ENCODE results near the gene ARSB. TPM values are rescaled to one million over a fixed set of nuclear protein-coding genes. Genes with fewer than 3 reads are reported as not detected.

Gene ARSB
- total RNA-seq, 1 donor from 2014 or later, result 14.6 TPM

DNA sequence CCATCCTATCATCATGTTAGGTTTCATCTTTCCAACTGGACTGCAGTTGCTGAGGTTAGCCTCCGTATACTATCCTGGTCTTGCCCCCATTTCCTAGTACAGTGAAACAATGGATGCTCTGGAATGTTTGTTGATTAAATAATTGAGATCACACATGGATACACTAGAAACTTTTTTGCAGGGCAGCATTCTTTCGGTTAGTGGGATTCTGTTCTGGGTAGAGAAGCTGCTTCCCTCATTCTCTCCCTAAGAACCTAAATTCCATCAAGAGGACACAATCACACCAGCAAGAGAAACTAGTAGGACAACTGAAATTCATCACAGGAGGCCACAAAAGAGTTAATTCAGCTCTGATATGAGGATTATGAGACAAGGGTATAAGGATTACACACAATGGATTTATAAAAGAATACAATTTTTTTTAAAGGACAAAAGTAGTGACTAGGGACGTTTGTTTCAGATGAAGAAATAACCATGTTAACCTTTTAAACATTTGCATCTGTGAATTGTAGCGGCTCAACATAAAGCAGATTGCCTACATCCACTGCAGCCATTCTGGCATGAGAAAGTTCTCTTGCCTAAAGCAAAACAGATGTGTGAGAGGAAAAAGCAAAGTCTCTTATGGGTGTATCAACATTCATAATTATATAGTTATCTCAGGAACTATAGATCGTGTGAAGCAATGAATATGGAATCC lies 173.8 kb downstream of the ARSB start:
- peaks cover 7 to 17% (median 15%) of the 10 kb centered on the region in 3 donors for H3K4me1 ChIP-seq (ENCODE audit: control insufficient read depth in 3 of 3, insufficient read depth in 3 of 3, low read length in 3 of 3)
- H3K4me3 ChIP-seq (ENCODE audit: low read length in 3 of 3), result no peak overlapping the region
- H3K9ac ChIP-seq (ENCODE audit: low read depth in 1 of 3, low read length in 3 of 3), result no peak overlapping the region
- no peaks in the 10 kb centered on the region for H3K27me3 ChIP-seq (ENCODE audit: control insufficient read depth in 3 of 3, insufficient read depth in 3 of 3, low read length in 3 of 3)
- no peak overlapping the region for H3K27ac ChIP-seq (ENCODE audit: low read depth, low read length)
- H3K36me3 ChIP-seq (ENCODE audit: control insufficient read depth in 3 of 3, insufficient read depth in 3 of 3, low read length in 3 of 3), result no peaks in the 10 kb centered on the region
- no peaks in the 10 kb centered on the region for H3K9me3 ChIP-seq (ENCODE audit: control insufficient read depth in 3 of 3, low read length in 3 of 3)

DNA sequence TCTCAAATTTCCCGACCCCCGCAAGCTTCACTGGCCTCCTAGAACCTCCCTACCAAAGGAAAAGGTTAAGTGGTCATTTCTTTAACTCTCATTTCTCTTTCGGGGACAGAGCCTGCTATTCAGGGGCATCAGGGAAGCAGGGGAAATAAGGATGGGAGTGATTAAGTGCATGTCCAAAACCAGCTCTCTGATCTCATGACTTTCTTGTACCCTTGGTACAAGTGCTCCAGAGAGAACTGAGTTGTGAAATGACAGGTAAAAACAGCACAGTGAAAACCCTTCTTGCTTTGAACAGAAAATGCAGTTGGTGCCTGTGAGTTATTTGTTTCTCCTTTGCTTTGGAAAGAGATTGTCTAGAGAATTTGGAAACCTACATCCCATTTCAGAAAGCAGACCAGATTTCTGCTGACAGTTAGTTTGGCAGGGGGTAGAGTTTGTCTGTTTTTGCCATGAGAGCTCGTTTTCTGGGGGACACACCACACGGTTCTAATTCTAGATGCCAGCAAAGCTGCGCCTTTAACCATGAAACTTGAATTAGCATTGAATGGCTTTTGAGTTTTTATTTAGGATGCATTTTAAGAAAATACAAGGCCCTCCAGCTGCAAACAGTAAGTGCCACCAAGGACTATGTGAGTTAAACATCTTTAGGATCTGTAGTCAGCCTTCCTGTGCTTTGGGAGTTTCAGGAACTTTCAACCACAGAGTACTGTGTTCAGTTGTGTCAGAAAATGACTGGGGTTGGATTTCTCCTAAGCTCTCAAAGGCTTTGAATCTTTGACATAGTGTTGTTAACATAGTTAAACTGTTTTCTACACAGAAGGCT lies 174.8 kb downstream of the ARSB start:
- Histone ChIP-seq H3K4me1 (ENCODE audit: control insufficient read depth in 3 of 3, insufficient read depth in 3 of 3, low read length in 3 of 3) (peaks cover 7 to 17% (median 15%) of the 10 kb centered on the region in 3 donors), H3K4me3 (ENCODE audit: low read length in 3 of 3) (no peak overlapping the region), H3K27ac (ENCODE audit: low read depth, low read length) (no peak overlapping the region), H3K9me3 (ENCODE audit: control insufficient read depth in 3 of 3, low read length in 3 of 3) (no peaks in the 10 kb centered on the region), H3K27me3 (ENCODE audit: control insufficient read depth in 3 of 3, insufficient read depth in 3 of 3, low read length in 3 of 3) (no peaks in the 10 kb centered on the region), H3K36me3 (ENCODE audit: control insufficient read depth in 3 of 3, insufficient read depth in 3 of 3, low read length in 3 of 3) (no peaks in the 10 kb centered on the region), H3K9ac (ENCODE audit: low read depth in 1 of 3, low read length in 3 of 3) (no peak overlapping the region)

DNA sequence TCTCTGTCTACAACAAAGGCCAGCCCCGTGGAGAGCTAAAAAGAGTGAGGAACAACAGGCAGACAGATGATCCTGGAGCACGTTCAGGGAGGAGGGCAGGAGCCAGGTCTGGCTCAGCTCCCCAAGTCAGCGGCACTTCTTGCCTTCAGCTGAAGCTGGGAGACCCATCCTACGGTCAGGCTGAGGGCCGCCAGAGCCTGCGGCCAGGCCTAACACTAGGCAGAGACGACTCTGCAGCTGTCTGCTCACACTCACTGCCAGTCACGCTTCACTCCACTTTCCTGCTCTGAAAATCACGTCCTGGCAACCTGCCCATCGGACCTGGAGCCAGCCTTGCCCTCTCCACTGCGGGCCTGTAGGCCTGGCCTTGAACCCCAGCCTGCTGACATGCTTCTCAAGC lies 175.7 kb downstream of the ARSB start:
- H3K4me1 ChIP-seq (ENCODE audit: control insufficient read depth in 3 of 3, insufficient read depth in 3 of 3, low read length in 3 of 3), result peaks cover 7 to 18% (median 17%) of the 10 kb centered on the region in 3 donors
- peak overlapping the region in 1 of 3 donors; percentile 1 for H3K4me3 ChIP-seq (ENCODE audit: low read length in 3 of 3)
- H3K27me3 ChIP-seq (ENCODE audit: control insufficient read depth in 3 of 3, insufficient read depth in 3 of 3, low read length in 3 of 3), result no peaks in the 10 kb centered on the region
- H3K9me3 ChIP-seq (ENCODE audit: control insufficient read depth in 3 of 3, low read length in 3 of 3), result no peaks in the 10 kb centered on the region
- H3K27ac ChIP-seq (ENCODE audit: low read depth, low read length), result no peak overlapping the region
- no peaks in the 10 kb centered on the region for H3K36me3 ChIP-seq (ENCODE audit: control insufficient read depth in 3 of 3, insufficient read depth in 3 of 3, low read length in 3 of 3)
- no peak overlapping the region for H3K9ac ChIP-seq (ENCODE audit: low read depth in 1 of 3, low read length in 3 of 3)

DNA sequence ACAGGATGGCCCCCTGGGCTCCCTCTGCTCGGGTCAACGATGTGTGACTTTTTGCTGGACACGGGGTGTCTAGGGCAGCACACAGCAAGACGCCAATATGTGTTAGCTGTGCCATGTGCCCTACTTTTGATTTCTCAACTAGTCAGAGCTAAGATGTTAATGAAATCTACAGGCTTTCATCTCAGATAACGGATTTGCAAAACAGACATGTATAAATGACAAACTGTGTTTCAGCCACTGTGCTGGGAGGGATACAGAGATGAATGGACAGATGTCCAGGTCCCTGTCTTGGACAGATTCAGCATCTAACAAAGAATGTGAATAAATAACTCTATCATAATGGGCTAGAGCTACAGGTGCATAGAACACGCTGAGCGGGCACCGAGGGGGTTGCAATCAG lies 176.3 kb downstream of the ARSB start:
- H3K4me1 ChIP-seq (ENCODE audit: control insufficient read depth in 3 of 3, insufficient read depth in 3 of 3, low read length in 3 of 3), result peaks cover 7 to 18% (median 18%) of the 10 kb centered on the region in 3 donors
- no peak overlapping the region for H3K4me3 ChIP-seq (ENCODE audit: low read length in 3 of 3)
- no peaks in the 10 kb centered on the region for H3K27me3 ChIP-seq (ENCODE audit: control insufficient read depth in 3 of 3, insufficient read depth in 3 of 3, low read length in 3 of 3)
- no peak overlapping the region for H3K9ac ChIP-seq (ENCODE audit: low read depth in 1 of 3, low read length in 3 of 3)
- H3K9me3 ChIP-seq (ENCODE audit: control insufficient read depth in 3 of 3, low read length in 3 of 3), result no peaks in the 10 kb centered on the region
- no peaks in the 10 kb centered on the region for H3K36me3 ChIP-seq (ENCODE audit: control insufficient read depth in 3 of 3, insufficient read depth in 3 of 3, low read length in 3 of 3)
- H3K27ac ChIP-seq (ENCODE audit: low read depth, low read length), result no peak overlapping the region

DNA sequence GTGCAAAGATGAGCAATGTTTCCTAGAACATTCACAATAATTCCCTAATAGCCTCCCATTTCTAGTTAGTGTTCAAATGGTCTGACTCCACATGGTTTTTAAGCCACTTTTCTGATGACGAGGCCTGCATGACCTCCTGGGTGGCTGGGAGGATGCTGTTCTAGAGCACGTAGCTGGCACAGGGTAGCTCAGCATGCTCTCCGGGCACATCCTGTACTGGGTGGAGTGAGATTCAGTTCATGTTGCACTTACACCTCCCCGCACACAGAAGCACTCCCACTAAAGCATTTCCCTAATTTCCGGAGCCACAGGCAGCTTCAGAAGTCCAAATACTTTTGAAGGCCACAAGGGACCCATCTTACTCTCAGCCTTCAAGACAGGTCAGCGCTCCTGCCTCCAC lies 176.7 kb downstream of the ARSB start:
- no peaks in the 10 kb centered on the region for H3K36me3 ChIP-seq (ENCODE audit: control insufficient read depth in 3 of 3, insufficient read depth in 3 of 3, low read length in 3 of 3)
- H3K27ac ChIP-seq (ENCODE audit: low read depth, low read length), result no peak overlapping the region
- no peaks in the 10 kb centered on the region for H3K9me3 ChIP-seq (ENCODE audit: control insufficient read depth in 3 of 3, low read length in 3 of 3)
- H3K4me1 ChIP-seq (ENCODE audit: control insufficient read depth in 3 of 3, insufficient read depth in 3 of 3, low read length in 3 of 3), result peaks cover 11 to 22% (median 18%) of the 10 kb centered on the region in 3 donors
- H3K9ac ChIP-seq (ENCODE audit: low read depth in 1 of 3, low read length in 3 of 3), result no peak overlapping the region
- H3K4me3 ChIP-seq (ENCODE audit: low read length in 3 of 3), result no peak overlapping the region
- H3K27me3 ChIP-seq (ENCODE audit: control insufficient read depth in 3 of 3, insufficient read depth in 3 of 3, low read length in 3 of 3), result no peaks in the 10 kb centered on the region

DNA sequence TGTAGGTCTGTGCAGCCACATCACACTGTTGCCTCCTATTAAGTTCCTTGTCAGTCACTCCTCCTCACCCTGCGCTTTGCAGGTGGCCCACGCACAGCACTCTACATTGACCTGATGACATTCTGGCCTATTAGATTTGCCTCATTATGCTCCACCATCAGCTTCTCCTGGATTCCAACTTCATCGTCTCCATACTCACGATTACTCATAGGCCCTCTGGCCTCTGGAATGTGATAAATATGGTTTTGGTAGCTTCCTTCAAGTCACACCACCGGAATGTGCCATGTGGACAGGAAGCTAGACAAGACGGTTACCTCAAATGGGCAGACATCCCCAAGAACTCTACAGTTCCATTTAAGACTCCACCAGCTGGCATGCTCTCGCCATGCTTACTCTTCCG lies 178.6 kb downstream of the ARSB start:
- H3K4me3 ChIP-seq (ENCODE audit: low read length in 3 of 3), result no peak overlapping the region
- H3K36me3 ChIP-seq (ENCODE audit: control insufficient read depth in 3 of 3, insufficient read depth in 3 of 3, low read length in 3 of 3), result no peaks in the 10 kb centered on the region
- H3K27ac ChIP-seq (ENCODE audit: low read depth, low read length), result no peak overlapping the region
- H3K27me3 ChIP-seq (ENCODE audit: control insufficient read depth in 3 of 3, insufficient read depth in 3 of 3, low read length in 3 of 3), result no peaks in the 10 kb centered on the region
- no peak overlapping the region for H3K9ac ChIP-seq (ENCODE audit: low read depth in 1 of 3, low read length in 3 of 3)
- peaks cover 11 to 22% (median 18%) of the 10 kb centered on the region in 3 donors for H3K4me1 ChIP-seq (ENCODE audit: control insufficient read depth in 3 of 3, insufficient read depth in 3 of 3, low read length in 3 of 3)
- no peaks in the 10 kb centered on the region for H3K9me3 ChIP-seq (ENCODE audit: control insufficient read depth in 3 of 3, low read length in 3 of 3)

DNA sequence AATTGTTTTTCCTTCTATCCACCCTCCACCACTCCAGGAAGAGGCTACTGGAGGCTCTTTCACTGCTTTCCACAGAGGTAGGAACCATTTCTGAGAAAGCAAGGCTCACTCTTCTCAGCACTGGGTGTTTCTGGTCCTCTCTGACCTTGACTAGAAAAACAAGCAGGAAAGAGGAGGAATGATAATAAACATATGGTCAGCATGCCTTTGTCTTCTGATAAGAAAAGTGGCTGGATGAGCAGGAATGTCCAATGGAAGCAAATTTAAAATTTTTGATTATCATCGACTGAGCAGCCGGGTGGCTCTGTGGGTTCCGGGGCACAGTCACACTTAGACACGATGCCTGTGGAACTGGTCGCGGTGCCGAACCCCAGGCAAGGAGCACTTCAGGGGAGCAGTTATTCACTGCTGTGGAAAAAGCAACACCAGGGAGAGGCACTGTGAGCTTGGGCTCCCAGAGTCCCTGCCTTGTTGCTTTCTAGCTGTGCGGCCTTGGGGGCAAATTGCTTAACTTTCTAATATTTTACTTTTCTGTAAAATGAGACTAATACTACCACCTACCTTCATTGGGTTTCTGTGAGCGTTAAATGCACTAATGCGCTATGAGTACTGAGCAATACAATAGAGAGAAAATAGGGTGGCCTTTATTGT lies 179.5 kb downstream of the ARSB start:
- Histone ChIP-seq H3K9me3 (ENCODE audit: control insufficient read depth in 3 of 3, low read length in 3 of 3) (no peaks in the 10 kb centered on the region), H3K4me3 (ENCODE audit: low read length in 3 of 3) (no peak overlapping the region), H3K27ac (ENCODE audit: low read depth, low read length) (no peak overlapping the region), H3K36me3 (ENCODE audit: control insufficient read depth in 3 of 3, insufficient read depth in 3 of 3, low read length in 3 of 3) (no peaks in the 10 kb centered on the region), H3K27me3 (ENCODE audit: control insufficient read depth in 3 of 3, insufficient read depth in 3 of 3, low read length in 3 of 3) (no peaks in the 10 kb centered on the region), H3K4me1 (ENCODE audit: control insufficient read depth in 3 of 3, insufficient read depth in 3 of 3, low read length in 3 of 3) (peaks cover 11 to 22% (median 18%) of the 10 kb centered on the region in 3 donors), H3K9ac (ENCODE audit: low read depth in 1 of 3, low read length in 3 of 3) (no peak overlapping the region)

DNA sequence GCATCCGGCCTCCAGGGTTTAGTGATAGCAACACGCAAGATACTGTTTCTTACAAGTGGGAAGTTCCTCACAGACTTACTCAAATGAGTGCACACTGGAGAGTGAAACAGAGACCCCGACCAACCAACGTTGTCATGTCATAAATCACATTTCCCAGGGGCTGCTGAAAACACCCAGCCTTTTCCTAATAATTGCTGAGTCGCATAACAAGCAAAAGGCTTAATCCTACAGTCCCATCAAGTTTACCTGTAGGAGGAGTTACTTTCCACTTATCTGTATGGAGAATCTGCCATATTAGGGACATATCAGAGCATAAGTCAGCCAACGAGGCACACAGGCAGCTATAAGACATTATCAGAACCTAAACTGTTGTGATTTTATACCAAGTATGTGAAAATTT lies 180.1 kb downstream of the ARSB start:
- Histone ChIP-seq H3K27me3 (ENCODE audit: control insufficient read depth in 3 of 3, insufficient read depth in 3 of 3, low read length in 3 of 3) (no peaks in the 10 kb centered on the region), H3K27ac (ENCODE audit: low read depth, low read length) (no peak overlapping the region), H3K9me3 (ENCODE audit: control insufficient read depth in 3 of 3, low read length in 3 of 3) (no peaks in the 10 kb centered on the region), H3K9ac (ENCODE audit: low read depth in 1 of 3, low read length in 3 of 3) (no peak overlapping the region), H3K36me3 (ENCODE audit: control insufficient read depth in 3 of 3, insufficient read depth in 3 of 3, low read length in 3 of 3) (no peaks in the 10 kb centered on the region), H3K4me3 (ENCODE audit: low read length in 3 of 3) (no peak overlapping the region), H3K4me1 (ENCODE audit: control insufficient read depth in 3 of 3, insufficient read depth in 3 of 3, low read length in 3 of 3) (peaks cover 11 to 21% (median 17%) of the 10 kb centered on the region in 3 donors)

DNA sequence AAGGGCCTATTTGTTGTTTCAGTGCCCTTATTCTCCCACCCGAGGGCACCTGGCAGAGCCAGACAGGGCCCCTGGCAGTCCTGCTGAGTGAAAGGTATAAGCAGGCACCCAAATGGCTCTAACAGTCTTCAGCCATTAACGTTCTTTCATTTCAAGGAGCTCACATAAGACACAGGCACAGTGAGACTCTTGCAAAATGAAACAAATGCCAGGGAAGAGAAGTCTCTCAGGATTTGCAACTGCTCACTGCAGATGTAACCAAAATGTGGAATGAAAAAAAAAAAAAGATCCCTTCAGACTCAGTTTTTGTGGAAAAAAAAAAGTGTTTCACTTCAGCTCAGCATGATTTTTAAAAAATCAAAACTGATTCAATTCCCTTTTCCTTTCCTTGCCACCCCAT lies 181.2 kb downstream of the ARSB start:
- Histone ChIP-seq H3K4me1 (ENCODE audit: control insufficient read depth in 3 of 3, insufficient read depth in 3 of 3, low read length in 3 of 3) (peaks cover 5 to 10% (median 8%) of the 10 kb centered on the region in 3 donors), H3K36me3 (ENCODE audit: control insufficient read depth in 3 of 3, insufficient read depth in 3 of 3, low read length in 3 of 3) (no peaks in the 10 kb centered on the region), H3K27me3 (ENCODE audit: control insufficient read depth in 3 of 3, insufficient read depth in 3 of 3, low read length in 3 of 3) (no peaks in the 10 kb centered on the region), H3K4me3 (ENCODE audit: low read length in 3 of 3) (no peak overlapping the region), H3K9ac (ENCODE audit: low read depth in 1 of 3, low read length in 3 of 3) (no peak overlapping the region), H3K27ac (ENCODE audit: low read depth, low read length) (no peak overlapping the region), H3K9me3 (ENCODE audit: control insufficient read depth in 3 of 3, low read length in 3 of 3) (no peaks in the 10 kb centered on the region)

DNA sequence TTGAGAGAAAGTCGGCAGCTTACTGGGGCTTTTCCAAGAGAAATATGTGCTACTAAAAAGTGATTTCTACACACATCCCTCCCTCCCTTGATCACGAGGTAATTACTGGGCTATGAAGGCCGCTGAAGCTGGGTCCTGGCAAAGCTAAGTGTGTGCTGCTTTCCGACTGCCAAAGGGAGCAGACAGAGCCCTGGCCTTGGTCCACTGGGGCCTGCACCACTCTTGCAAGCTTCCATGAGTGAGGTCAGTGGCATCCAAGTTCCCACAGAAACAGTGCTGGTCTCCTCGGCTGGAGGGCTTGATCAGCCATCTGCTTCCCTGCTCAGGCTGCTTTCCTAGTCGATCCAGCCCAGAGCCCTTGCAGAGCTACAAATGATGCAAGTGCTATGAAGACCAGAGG lies 181.8 kb downstream of the ARSB start:
- Histone ChIP-seq H3K4me1 (ENCODE audit: control insufficient read depth in 3 of 3, insufficient read depth in 3 of 3, low read length in 3 of 3) (peaks cover 4 to 6% (median 5%) of the 10 kb centered on the region in 3 donors), H3K9me3 (ENCODE audit: control insufficient read depth in 3 of 3, low read length in 3 of 3) (no peaks in the 10 kb centered on the region), H3K27ac (ENCODE audit: low read depth, low read length) (no peak overlapping the region), H3K27me3 (ENCODE audit: control insufficient read depth in 3 of 3, insufficient read depth in 3 of 3, low read length in 3 of 3) (no peaks in the 10 kb centered on the region), H3K4me3 (ENCODE audit: low read length in 3 of 3) (no peak overlapping the region), H3K36me3 (ENCODE audit: control insufficient read depth in 3 of 3, insufficient read depth in 3 of 3, low read length in 3 of 3) (no peaks in the 10 kb centered on the region), H3K9ac (ENCODE audit: low read depth in 1 of 3, low read length in 3 of 3) (peak overlapping the region in 1 of 3 donors; percentile 28)
